HG02623 (cell line): ENCODE data around the gene NBAS.
"Not testable (repeated sequence)": the region's sequence is repeated elsewhere in the genome, so short reads cannot be mapped to it uniquely, and the experiment has no call there.

ENCODE experiments used
- ATAC-seq: cut with Tn5 transposase; IDR thresholded peaks from one replicate; pipeline ENCODE4 v1.9.1; 2021; ENCODE audit warnings: moderate library complexity; ENCODE audit not compliant: unreplicated experiment

The NBAS gene

DNA sequence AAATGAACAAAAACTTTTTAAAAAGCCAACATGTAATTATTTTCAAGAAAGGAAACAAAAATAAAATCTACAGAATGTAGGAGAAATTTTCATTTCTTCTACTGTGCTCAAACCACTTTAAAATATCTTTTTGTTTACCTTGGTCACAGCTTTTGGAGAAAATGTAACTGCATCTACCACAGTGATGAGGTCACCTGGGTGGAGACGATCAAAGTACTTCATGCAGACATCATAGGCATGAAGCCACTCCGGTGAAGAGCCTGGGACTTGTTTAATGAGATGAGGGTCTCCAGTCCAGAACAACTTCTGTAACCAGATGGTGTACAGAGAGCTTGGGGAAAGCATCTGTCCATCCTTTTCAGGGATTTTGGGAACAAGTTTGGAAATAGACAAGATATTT, 285.8 kb downstream of the NBAS start:
- no peak for ATAC-seq

DNA sequence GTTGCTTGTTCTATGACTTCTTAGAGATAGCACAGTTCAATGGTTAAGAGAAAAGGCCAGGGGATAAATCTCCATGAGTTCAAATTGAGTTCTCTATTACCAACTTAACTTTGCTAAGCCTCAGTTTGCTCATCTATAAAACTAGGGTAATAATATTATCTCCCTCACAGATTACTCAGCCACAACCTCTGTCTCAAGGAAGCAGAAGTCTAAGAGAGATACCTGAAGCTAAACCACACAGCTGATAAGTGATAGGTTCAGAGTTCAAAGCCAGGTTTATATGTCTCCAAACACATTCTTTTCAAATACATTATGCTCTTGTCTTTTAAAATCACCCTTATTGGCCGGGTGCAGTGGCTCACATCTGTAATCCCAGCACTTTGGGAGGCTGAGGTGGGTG, 287.7 kb downstream of the NBAS start:
- ATAC-seq: no peak

DNA sequence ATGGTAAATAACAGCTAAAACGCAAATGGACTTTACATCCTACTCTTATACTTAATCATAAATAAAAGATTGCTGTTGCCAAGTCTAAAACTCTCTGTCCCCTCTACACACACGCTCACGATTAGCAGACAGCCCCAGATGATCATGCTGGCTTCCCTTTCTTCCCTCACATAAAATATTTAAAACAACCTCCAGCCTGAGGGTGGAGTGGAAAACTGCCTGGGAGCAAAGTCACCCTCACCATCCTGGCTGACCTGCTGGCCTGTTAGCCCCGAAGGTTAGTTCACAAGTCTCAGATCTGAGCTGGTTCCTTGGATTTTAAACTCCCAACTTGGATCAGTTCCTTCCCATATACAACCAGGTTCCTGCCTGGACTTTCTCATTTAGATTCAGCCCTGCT, 288.2 kb downstream of the NBAS start:
- no peak for ATAC-seq

DNA sequence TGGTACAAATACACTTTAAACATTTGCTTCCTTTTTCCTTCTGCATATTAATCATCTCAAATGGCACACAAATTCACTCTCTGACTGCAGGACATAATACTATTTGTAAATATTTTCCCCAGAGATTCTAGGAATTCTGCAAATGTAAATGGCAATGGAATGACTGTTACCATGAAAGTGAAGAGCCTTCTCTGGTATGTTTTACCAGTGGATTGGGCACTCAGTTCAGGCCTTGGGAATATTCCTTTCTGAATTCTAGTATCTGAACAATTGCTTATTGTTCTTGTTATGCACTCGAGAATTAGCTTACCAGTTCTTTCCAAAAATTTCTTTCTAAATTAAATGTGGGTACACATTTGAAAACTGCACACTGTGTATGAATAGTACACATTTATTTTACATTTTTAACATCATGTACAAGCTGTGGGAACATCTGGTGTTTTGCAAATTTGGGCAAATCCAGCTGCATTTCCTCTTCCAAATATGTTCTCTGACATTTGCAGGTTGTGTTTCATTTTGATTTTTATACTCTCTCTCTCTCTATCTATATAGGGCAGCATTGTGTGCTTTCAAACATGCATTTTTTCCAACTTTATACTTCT, 289.1 kb downstream of the NBAS start:
- no peak for ATAC-seq

DNA sequence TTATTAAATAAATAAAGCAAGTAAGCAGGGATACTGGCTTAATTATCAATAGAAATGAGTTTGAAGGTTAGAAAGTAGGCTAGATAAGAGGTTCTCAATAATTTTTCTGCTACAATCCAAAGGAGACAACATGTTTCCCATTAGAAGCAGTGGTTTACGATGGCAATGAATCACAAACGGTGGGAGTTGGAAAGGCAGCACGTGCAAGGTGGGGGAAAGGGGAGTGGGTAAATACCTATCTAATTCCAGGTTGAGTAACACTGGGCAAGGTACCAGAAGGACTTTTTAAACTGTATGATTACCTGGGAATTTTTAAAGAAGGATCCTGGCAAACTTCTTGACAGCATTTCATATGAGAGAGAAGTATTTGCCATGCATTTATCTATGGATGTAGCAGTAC, 289.9 kb downstream of the NBAS start:
- no peak for ATAC-seq

DNA sequence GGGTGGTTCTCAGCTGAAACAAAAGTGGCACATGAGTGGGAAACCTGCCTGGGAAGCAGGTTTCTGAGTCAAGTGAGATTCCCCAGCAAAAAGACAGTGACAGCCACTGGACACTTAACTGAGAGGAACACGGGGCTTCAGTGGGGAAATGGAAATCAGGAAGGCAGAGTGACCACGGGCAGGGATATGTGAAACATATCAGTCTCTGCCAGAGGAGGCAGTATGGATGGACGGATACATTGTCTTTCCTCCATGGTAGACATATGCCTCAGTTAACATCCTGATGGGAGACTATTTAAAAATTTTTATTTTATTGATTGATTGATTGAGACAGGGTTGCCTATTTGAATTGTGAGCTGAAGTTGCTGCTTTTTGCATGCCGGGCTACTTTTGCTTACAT, 292.1 kb downstream of the NBAS start:
- ATAC-seq: no peak

DNA sequence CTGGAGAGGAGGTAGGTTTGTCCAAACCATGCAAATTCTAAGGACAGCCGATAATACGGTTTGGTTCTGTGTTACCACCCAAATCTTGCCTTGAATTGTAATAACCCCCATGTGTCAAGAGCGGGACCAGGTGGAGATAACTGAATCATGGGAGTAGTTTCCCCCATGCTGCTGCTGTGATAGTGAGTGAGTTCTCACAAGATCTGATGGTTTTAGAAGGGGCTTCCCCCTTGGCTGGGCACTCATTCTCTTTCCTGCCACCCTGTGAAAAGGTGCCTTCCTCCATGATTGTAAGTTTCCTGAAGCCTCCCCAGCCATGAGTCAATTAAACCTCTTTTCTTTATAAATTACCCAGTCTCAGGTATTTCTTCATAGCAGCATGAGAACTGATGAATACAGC, 295.2 kb downstream of the NBAS start:
- no peak for ATAC-seq

DNA sequence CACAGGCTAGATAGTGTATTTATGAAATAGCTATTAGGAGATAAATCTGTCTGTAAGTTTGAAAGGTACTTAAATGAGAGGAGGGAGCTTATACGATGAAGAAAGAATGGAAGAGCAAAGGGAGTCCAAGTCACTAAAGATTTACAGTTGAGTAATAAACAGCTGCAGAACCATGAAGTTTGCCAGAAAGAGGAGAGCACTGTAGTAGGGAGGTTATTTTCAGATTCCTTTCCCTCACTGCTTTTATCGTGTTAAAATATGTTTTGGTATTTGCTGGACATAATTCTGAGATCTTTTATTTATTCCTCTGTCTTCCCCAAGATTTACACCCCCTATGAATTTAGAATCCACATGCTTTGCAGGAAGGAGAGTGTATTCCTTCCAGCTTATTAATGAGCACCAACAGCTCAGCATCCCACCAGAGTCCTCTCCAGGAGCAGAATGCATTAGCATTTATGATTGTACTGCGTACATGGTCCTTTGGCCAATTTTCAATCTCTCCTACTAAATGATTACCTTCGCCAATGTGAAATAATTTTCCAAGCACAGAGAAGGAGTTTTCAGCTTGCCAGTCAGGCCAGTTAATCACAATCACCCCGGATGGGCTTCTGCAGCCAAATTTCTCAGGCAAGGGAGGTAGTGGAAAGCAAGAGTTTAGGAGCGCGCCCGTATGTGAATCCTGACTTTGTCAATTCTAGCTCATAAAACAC, 297.0 kb downstream of the NBAS start:
- no peak for ATAC-seq

DNA sequence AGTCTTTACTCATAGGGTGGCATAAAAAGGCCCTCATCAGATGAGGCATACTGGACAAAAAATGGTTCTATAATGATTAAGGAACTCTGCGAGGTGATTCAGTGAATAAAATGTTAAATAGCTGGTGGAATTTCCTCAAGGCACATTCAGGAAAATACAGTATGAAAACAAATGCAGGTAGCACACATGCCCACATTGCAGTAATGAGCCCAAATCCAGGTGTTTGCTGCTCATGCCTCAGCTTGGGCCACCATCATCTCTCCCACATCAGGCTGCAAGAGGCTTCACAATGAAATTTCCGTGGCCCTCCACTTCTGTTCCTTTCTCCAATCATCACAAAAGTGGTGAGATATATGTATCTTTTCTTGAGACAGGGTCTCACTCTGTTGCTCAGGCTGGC, 298.3 kb downstream of the NBAS start:
- no peak for ATAC-seq

DNA sequence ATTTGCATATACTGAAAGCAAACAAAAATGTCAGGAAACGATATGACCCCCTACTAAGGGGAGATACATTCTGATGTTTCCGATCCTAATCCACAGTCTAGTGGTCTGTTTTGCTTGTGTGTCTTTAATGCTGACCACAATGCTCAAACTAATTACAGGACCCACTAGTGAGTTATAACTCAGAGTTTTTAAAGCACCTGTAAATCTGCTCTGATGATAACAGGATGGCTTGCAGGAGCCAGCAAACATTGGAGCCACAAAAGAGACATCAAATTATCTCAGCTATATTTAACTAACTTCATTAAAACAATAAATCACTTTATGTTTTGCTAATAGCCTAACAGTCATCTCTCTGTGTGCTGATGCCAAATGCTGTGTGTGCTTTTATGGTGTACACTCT, 300.3 kb downstream of the NBAS start:
- ATAC-seq: no peak

DNA sequence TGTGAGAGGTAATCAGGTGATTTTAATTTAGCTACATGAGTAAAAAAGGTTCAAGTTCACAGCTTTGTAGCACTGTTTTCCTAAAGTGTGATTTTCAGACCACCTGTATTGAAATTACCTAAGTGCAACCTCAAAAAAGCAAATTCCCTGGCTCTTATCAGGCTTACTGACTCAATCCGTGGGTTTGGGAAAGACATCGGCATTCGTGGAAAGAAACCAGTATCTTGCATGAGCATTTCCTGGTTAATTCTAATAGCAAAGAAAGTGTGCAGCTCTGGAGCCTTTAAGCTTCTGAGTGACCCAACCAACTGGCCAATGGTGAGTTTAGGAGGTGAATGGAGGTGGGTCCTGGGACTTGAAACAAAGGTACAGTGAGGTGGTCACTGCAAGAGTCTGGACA, 300.9 kb downstream of the NBAS start:
- no peak for ATAC-seq

DNA sequence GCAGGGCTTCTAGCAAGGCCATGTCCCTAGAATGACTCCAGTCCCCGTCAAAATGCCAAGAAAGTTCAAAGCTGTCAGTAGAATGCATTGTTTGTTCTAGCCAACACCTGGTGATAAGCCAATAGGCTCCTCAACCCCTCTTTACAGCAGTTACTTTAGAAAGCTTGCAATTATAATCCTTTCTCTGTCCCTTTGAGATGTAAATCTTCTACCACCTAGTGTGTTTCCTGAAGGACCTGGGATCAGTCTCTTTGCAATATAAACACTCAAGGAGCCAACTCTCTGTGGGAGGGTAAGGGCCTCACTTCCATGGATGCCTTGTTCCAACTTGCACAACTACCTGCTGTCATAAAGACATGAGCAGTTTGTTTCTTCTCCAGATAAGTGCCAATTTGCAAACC, 301.8 kb downstream of the NBAS start:
- no peak for ATAC-seq

DNA sequence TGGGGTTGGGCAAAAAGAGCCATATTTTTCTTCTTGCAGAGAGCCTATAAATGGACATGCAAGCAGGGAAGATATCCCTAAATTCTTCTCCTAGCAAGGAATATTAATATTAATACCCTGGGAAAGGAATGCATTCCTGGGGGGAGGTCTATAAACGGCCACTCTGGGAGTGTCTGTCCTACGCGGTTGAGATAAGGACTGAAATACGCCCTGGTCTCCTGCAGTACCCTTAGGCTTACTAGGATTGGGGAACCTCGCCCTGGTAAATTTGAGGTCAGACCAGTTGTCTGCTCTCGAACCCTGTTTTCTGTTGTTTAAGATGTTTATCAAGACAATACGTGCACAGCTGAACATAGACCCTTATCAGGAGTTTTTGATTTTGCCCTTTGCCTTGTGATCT, 302.7 kb downstream of the NBAS start:
- ATAC-seq: not testable (repeated sequence)

DNA sequence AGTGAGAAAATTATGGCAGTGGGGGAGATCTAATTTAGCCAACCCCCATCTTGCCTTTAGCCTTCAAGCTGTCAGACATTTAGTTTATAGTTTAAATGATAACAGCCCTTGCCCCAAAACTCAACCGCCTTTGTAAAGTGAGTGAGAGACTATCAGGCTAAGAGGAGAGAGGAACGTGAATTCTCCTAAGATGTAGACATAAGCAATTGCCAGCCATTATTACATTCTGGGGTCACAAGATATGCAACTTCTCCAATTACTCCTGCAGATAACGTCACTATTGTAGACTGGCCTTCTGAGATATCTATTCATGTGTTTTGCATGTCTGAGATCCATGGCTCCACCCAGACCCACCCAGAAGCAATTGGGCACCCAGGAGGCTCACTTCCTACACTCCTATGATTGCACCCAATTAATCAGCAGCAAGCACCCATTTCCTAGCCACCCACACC, 307.3 kb downstream of the NBAS start:
- no peak for ATAC-seq

DNA sequence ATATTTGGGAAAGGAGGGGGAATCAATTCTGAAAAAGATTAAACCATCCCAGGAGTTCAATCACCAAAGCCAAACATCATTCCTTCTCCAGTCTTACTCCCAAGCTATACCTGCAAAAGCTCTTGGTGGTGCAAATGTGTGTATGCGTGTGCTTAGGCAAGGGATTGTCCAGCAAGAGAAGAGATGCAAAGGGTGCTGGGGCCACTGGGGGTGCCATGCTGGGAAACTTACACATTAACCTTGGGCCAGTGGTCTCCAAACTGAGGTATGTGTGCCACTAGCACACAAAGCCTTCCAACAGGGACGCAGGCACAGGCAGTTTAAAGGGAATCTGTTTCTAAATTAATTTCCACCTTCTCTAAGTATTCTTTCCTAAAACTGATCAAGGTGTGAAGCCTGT, 307.9 kb downstream of the NBAS start:
- ATAC-seq: no peak

DNA sequence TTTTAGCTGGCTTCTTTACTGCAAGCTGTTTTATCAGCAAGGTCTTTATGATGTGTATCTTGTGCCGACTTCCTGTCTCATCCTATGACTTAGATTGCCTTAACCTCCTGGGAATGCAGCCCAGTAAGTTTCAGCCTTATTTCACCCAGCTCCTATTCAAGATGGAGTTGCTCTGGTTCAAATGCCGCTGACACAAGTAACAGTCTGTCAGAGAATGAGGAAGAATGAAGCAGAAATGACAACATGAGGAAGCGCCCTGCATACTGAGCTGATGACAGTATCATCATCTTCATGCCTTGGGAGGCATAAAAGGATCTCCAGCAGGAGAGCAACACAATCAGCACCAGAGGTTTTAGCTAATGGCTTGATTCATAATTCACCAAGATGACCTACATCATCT, 309.4 kb downstream of the NBAS start:
- no peak for ATAC-seq

DNA sequence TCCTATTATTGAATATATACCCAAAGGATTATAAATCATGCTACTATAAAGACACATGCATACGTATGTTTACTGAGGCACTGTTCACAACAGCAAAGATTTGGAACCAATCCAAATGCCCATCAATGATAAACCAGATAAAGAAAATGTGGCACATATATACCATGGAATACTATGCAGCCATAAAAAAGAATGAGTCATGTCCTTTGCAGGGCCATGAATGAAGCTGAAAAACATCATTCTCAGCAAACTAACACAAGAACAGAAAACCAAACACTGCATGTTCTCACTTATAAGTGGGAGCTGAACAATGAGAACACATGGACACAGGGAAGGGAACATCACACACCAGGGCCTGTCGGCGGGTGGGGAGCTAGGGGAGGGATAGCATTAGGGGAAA, 310.2 kb downstream of the NBAS start:
- ATAC-seq: not testable (repeated sequence)

DNA sequence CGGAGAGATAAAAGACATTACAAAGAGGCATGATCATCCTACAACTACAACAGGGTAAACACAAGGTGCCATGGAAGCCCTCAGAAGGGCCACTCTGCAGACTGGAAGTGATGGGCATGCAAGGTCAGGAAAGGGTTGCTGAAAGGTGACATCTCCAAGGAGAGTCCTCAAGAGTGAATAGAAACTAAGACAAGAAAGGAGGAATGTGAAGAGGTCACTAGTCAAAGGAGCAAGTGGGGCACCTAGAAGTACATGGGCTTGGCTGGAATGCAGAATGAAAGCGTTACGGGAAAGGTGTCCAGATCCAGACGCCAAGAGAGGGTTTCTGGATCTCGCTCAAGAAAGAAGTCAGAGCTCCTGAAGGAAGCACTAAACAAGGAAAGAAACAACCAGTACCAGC, 314.3 kb downstream of the NBAS start:
- ATAC-seq: no peak

DNA sequence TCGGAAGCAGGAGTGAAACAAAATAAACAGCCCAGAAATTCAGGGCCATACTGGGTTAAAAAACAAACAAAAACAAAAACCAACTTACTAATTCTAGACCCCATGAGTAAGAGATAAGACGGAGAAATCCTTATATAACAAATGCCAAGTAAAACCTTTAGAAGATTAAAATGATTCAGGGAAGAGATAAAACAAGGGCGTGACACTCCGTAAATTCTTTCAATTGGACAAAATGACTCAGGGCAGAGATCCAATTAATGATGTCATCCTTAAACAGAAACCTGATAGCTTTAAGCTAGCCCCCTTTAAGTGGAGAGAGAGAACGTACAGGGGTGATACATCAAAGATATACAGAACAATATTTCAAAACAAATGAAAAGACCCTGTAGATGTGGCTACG, 317.4 kb downstream of the NBAS start:
- ATAC-seq: no peak

DNA sequence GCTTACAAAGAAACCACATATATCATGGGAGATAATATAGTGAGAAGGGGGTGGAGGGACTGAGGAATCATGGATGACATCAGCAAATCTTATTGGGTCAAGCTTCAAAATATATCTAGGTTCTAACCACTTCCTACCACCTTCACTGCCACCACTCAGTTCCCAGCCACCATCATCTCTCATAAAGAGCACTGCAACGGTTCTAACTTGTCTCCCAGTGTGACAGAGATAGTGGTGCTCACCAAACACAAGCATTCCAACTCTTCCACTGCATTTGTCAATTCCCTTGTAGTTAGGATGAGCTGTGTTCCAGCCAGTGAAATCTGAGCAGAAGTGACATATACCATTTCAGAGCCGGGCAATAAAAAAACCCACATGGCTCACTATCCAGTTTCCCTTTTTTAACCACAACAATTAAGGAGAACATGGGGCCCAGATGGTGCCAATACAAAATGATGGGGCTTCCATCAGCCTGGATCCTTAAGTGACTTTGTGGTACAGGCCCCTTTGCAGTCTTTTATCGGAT, 318.1 kb downstream of the NBAS start:
- no peak for ATAC-seq

DNA sequence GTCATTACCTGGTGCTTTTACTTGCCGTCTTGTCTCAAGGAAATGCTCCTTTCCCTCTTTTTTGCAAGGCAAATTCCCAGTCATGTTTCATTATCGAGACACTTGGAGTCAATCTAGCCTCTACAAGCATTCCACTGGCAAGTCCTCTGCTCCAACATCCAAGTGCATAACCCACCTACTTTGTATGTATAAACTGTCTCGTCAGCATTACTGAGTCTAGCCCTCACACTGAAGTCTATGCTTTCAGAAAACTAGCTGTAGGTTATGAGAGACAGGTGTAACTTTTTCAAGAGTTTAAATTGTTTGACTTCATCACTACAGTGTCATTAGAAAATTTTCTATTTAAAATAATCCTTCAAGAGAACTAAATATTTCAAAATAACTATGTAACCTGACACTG, 319.2 kb downstream of the NBAS start:
- ATAC-seq: no peak

DNA sequence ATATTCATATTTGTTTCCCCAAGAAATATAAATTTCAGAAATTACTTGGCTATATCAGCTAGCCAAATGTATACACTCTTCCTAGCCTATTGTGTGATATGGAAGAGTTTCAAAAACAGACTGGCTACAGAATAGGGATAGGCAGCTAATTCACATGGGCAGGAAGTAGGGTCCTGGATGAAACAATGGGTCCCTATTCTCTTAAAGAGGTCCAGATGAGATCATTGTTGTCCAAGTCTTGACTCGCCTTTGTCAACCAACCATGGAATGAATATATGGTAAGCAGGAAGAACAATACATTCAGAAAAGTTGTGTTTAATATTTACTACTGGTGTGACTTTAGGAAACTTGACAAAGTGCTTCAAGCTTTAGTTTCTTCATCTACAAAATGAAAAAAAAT, 319.9 kb downstream of the NBAS start:
- no peak for ATAC-seq

DNA sequence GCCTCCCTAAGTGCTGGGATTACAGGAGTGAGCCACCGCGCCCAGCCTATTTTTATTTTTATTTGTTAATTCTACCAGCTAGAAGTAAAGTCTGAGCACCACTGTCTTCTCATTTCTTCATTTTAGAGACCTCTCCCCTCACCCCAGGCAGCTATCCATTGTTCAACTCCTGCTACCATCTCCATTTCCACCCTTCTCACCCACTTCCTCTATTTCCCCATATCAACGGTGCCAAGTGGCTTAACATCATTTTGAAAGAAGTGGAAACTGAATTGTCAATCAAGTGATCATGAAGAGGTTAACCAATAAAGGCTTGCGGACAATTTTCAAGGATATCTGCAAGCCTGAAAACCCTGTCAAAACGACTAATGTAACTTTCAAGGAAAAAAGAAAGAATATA, 323.1 kb downstream of the NBAS start:
- no peak for ATAC-seq
